GM12891 (cell line): ENCODE results near the gene ELOA2.
"Not testable (repeated sequence)": the region's sequence is repeated elsewhere in the genome, so short reads cannot be mapped to it uniquely, and the experiment has no call there.

Source experiments
- POLR2A ChIP-seq: IDR thresholded peaks from 2 replicates; pipeline ENCODE4 v1.6.1; 2011; ENCODE audit warnings: low read depth, low read length, control low read depth
- POLR2AphosphoS5 ChIP-seq: IDR thresholded peaks from 2 replicates; pipeline ENCODE4 v1.6.1; 2011; ENCODE audit warnings: low read depth, low read length, control low read depth
- POU2F2 ChIP-seq: IDR thresholded peaks from 2 replicates; pipeline ENCODE4 v1.6.1; 2011; ENCODE audit warnings: low read depth, mild to moderate bottlenecking, control low read depth, low read length, moderate library complexity
- TAF1 ChIP-seq: IDR thresholded peaks from 2 replicates; pipeline ENCODE4 v1.6.1; 2011; ENCODE audit warnings: low read depth, low read length, control low read depth

- not testable (repeated sequence) for TF ChIP-seq POLR2A, POU2F2, POLR2AphosphoS5, TAF1
Observed at GRCh38 chr18:47034591-47034990, 830 bp downstream of the ELOA2 start.
